T-cell (primary cell): ENCODE results near the gene TTC7B. TPM values are rescaled to one million over a fixed set of nuclear protein-coding genes. Genes with fewer than 3 reads are reported as not detected.

Source experiments
- ATAC-seq, 4 experiments: fragments of 200-7000 bp in 3 of 4; fragments of 150-1000 bp in 1 of 4; cut with Tn5 transposase; replicated peaks in 1 of 4; 1 replicate in 3 of 4; 2 replicates in 1 of 4; pipeline ENCODE4 v1.10.0; 2021; ENCODE audit warnings: moderate library complexity in 3 of 4, mild to moderate bottlenecking in 2 of 4, moderate number of reproducible peaks in 1 of 4
- CTCF ChIA-PET, 2 donors: fragments of 300-600 bp; sonication (Branson Sonifier 250); formaldehyde crosslinking; loops; one replicate each; lab custom pipeline; 2022; ENCODE audit warnings: antibody characterized with exemption in 2 of 2; lab: Charles Lee
- POLR2A ChIA-PET, 2 donors: fragments of 300-600 bp; sonication (Branson Sonifier 250); formaldehyde crosslinking; loops; one replicate each; lab custom pipeline; 2022; ENCODE audit warnings: antibody characterized with exemption in 2 of 2; lab: Charles Lee
- DNase-seq, 35 experiments: peaks; one replicate each; pipeline versions ENCODE4 v3.0.0 to v3.0.0-alpha.2; 2013 to 2023
- H3K27ac ChIP-seq: one replicate; pipeline ENCODE4 v1.5.1; 2013; ENCODE audit warnings: low read length
- H3K27me3 ChIP-seq, 2 experiments: replicated peaks in 1 of 2; 1 replicate in 1 of 2; 2 replicates in 1 of 2; pipeline versions ENCODE4 v1.6.1 to v1.7.0; 2013; ENCODE audit warnings: low read length in 1 of 2, mixed read lengths in 1 of 2; ENCODE audit not compliant: control insufficient read depth in 2 of 2, insufficient read depth in 2 of 2; ENCODE audit errors: extremely low read depth in 1 of 2
- H3K36me3 ChIP-seq, 2 donors: 1 replicate in 1 of 2; 2 replicates in 1 of 2; pipeline versions ENCODE4 v1.6.1 to v1.7.0; 2013; ENCODE audit warnings: low read length in 1 of 2; ENCODE audit not compliant: control insufficient read depth in 2 of 2, insufficient read depth in 1 of 2; ENCODE audit errors: extremely low read depth in 1 of 2
- H3K4me1 ChIP-seq, 2 experiments: 1 replicate in 1 of 2; 2 replicates in 1 of 2; pipeline versions ENCODE4 v1.6.1 to v1.7.0; 2013; ENCODE audit warnings: low read length in 2 of 2, mixed read lengths in 1 of 2; ENCODE audit not compliant: insufficient read depth in 2 of 2, control insufficient read depth in 1 of 2; ENCODE audit errors: extremely low read depth in 1 of 2
- H3K4me3 ChIP-seq, 2 donors: 1 replicate in 1 of 2; 2 replicates in 1 of 2; pipeline versions ENCODE4 v1.5.1 to v1.7.0; 2013; ENCODE audit warnings: mild to moderate bottlenecking in 2 of 2, low read length in 1 of 2, moderate library complexity in 1 of 2; ENCODE audit not compliant: control insufficient read depth in 1 of 2; ENCODE audit errors: extremely low read depth in 1 of 2
- H3K9me3 ChIP-seq: 2 replicates; pipeline ENCODE4 v1.7.0; 2013
- H3K27ac Mint-ChIP-seq, 2 donors: one replicate each; pipeline ENCODE4 v1.8.0; 2020 to 2021; ENCODE audit warnings: mild to moderate bottlenecking in 2 of 2, mixed read lengths in 2 of 2
- H3K27me3 Mint-ChIP-seq, 2 donors: one replicate each; pipeline ENCODE4 v1.8.0; 2021 to 2022; ENCODE audit warnings: mixed read lengths in 2 of 2
- H3K36me3 Mint-ChIP-seq: one replicate; pipeline ENCODE4 v1.8.0; 2021; ENCODE audit warnings: mixed read lengths
- H3K4me1 Mint-ChIP-seq, 3 donors: one replicate each; pipeline ENCODE4 v1.8.0; 2020 to 2022; ENCODE audit warnings: mixed read lengths in 3 of 3, mild to moderate bottlenecking in 1 of 3
- H3K4me3 Mint-ChIP-seq, 3 donors: one replicate each; pipeline ENCODE4 v1.8.0; 2020 to 2022; ENCODE audit warnings: mild to moderate bottlenecking in 3 of 3, mixed read lengths in 3 of 3, moderate library complexity in 3 of 3
- H3K9me3 Mint-ChIP-seq, 3 donors: one replicate each; pipeline ENCODE4 v1.8.0; 2020 to 2022; ENCODE audit warnings: mixed read lengths in 3 of 3
- WGBS: methylation state at CpG from one replicate; pipeline ENCODE4 v1.1.5; 2013; ENCODE audit warnings: missing lambda C conversion rate; ENCODE audit not compliant: insufficient coverage; 5-methylcytosine and 5-hydroxymethylcytosine counted together
- total RNA-seq, 35 experiments: library from RNA in 6 of 35; stranded (reverse) in 6 of 35; fragments of 120-200 nt in 1 of 35; gene quantifications; one replicate each; pipeline versions ENCODE4 v1.2.1 to v1.2.4 and lab custom pipeline; 2013 to 2026

The TTC7B gene
- total RNA-seq, 5 donors from 2014 or later (not counting 1 experiment from before 2014, with no cell fraction given) = 1.5 to 2.6 (median 1.7) TPM

DNA sequence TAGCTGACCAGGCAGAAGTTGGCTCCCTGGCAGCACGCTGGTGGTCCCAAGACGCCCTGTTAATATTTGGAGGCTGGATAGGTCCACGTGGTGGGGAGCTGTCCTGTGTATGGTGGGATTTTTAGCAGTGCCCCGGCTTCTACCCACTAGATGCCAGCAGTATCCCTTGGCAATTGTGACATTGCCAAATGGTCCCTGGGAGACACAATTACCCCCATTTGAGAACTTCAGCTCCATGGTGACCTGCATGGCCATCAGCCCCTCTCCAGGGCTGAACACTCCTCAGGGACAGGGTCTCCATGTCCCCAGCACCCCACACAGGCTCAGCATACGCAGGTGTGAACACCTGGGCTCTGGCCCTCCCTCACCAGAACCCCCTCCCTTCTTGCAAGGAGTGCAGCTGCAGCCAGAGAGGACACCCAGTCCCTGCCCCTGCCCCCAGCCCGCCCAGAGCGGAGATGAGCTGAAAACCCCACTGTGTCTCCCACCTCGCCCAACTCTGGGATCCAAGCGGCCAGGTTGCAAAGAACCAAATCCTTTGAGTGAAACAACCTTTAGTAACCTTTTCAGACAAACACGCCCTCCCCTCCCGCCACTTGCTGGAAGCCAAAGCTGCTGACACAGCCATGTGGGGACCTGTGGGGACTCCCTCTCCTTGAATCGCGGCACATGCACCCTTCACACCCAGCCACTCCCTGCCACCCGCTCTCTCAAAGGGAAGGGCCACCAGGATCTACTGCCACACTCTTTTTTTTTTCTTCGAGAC lies 299.0 kb downstream of the TTC7B start:
- Histone ChIP-seq H3K27ac (no peak overlapping the region), H3K9me3 (no peaks in the 10 kb centered on the region), H3K27me3 (peaks cover 0 to 25% of the 10 kb centered on the region in 2 experiments), H3K4me1 (no peaks in the 10 kb centered on the region), H3K4me3 (no peak overlapping the region), H3K36me3 (no peaks in the 10 kb centered on the region)
- Mint-ChIP-seq H3K36me3 (no peaks in the 10 kb centered on the region), H3K4me1 (no peaks in the 10 kb centered on the region), H3K27me3 (peaks cover 0 to 2% of the 10 kb centered on the region in 2 donors), H3K9me3 (no peaks in the 10 kb centered on the region), H3K4me3 (no peak overlapping the region), H3K27ac (no peak overlapping the region)
- WGBS = 66% methylated on average over 12 of the region's 15 CpGs
- DNase-seq = no peak
- CTCF ChIA-PET = interaction anchor here in 1 of 2 donors (0.6 to 1.0 kb wide), 3 partner anchors 117 to 719 kb away, joined by 3 to 4 read pairs (median 3); no protein-coding TSS in a partner anchor
- ATAC-seq = no peak
- POLR2A ChIA-PET = no interaction called here

DNA sequence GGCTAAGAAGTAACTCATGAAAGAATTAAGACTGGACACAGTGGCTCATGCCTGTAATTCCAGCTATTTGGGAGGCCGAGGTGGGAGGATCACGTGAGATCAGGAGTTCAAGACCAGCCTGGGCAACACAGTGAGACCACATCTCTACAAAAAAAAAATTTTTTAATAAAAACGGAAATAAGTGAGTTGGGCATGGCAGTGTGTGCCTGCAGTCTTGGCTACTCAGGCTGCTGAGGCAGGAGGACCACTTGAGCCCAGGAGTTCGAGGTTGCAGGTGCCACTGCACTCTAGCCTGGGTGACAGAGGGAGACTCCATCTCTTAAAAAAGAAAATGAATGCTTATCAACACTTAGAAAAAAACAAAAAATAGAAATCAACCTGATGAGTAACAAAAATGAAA lies 301.7 kb downstream of the TTC7B start:
- Mint-ChIP-seq H3K9me3 (no peaks in the 10 kb centered on the region), H3K36me3 (no peaks in the 10 kb centered on the region), H3K4me3 (no peak overlapping the region), H3K27me3 (peaks cover 6 to 12% of the 10 kb centered on the region in 2 donors), H3K27ac (no peak overlapping the region), H3K4me1 (peaks cover 0 to under 1% (median 0%) of the 10 kb centered on the region in 3 donors)
- no peaks in the 10 kb centered on the region for H3K36me3 ChIP-seq
- peaks cover 0 to 24% of the 10 kb centered on the region in 2 experiments for H3K27me3 ChIP-seq
- CTCF ChIA-PET = no interaction called here
- DNase-seq (no peak), ATAC-seq (no peak)
- H3K9me3 ChIP-seq = no peaks in the 10 kb centered on the region
- no peak overlapping the region for H3K4me3 ChIP-seq
- POLR2A ChIA-PET = no interaction called here
- no CpG with 5 or more reads among the region's 4 CpGs for WGBS
- H3K27ac ChIP-seq = no peak overlapping the region
- H3K4me1 ChIP-seq = no peaks in the 10 kb centered on the region

DNA sequence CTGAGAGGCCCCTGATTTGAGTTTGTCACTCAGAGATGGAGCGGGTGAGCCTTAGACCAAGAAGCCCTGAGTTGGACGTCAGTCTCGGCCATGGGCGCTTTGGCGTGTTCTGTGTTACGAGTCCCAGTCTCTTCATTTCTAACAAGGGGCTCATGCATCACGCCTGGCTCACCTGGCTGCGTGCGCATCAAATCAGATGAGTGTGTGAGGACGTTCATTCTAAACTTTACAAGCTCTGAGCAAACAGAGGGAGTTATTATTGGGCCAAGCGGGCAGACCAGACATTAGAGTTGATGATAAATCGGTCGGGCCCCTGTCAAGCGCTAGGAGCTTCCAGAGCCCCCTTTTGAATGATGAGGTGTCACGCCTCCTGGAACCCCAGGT lies 302.2 kb downstream of the TTC7B start:
- Histone ChIP-seq H3K36me3 (no peaks in the 10 kb centered on the region), H3K27me3 (peaks cover 0 to 26% of the 10 kb centered on the region in 2 experiments), H3K4me1 (no peaks in the 10 kb centered on the region), H3K4me3 (no peak overlapping the region), H3K27ac (no peak overlapping the region), H3K9me3 (no peaks in the 10 kb centered on the region)
- Mint-ChIP-seq H3K36me3 (no peaks in the 10 kb centered on the region), H3K4me1 (peaks cover 1 to 6% (median 2%) of the 10 kb centered on the region in 3 donors), H3K4me3 (no peak overlapping the region), H3K9me3 (no peaks in the 10 kb centered on the region), H3K27me3 (peaks cover 12 to 18% of the 10 kb centered on the region in 2 donors), H3K27ac (no peak overlapping the region)
- 95% methylated on average over 11 of the region's 15 CpGs for WGBS
- no peak for ATAC-seq
- ChIA-PET POLR2A (no interaction called here), CTCF (no interaction called here)
- DNase-seq = no peak

DNA sequence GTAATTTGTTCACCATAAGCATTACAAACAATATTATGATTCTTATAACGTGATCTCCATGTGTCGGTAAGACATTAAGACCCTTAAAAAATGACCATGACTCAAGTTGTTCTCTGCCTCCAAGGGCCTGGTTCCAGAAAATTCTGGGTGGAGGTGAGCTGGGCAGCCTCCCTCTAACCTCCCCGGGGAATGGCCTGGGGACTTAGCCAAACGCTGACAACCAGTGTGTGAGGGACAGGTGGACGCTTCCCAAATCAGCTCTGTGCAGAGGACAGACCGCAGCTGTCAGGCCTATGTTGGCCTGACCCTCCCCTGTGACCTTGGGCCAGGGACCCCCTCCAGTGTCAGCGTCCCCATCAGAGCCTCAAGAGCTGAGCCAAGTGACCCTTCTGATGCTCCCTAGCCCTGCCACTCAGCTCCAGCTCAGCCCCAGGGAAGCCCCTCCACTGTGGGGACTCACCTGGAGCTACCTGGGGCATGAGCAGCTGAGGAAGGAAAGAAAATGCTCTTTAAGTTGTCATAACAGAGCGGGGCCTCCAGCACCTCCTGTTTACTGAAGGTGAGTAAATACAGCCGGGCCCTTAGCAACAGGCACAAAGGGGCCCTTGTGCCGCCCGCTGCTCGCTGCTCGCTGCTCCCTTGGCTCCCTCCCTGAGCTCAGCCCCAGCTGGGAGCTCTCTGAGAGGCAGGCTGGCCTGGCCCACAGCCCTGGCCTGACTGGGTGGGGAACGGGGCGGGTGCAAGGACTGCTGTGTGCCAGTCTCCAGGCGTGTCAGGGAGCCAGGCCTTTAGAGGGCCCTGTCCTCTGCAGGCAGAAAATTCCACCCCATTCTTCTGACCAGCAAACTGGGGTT lies 302.8 kb downstream of the TTC7B start:
- Histone ChIP-seq H3K4me3 (no peak overlapping the region), H3K36me3 (no peaks in the 10 kb centered on the region), H3K4me1 (no peaks in the 10 kb centered on the region), H3K27ac (no peak overlapping the region), H3K27me3 (peaks cover 0 to 28% of the 10 kb centered on the region in 2 experiments), H3K9me3 (no peaks in the 10 kb centered on the region)
- peaks cover 4 to 10% (median 5%) of the 10 kb centered on the region in 3 donors for H3K4me1 Mint-ChIP-seq
- POLR2A ChIA-PET = no interaction called here
- H3K36me3 Mint-ChIP-seq = no peaks in the 10 kb centered on the region
- peaks cover 16 to 24% of the 10 kb centered on the region in 2 donors for H3K27me3 Mint-ChIP-seq
- H3K4me3 Mint-ChIP-seq = no peak overlapping the region
- CTCF ChIA-PET = no interaction called here
- no peak overlapping the region for H3K27ac Mint-ChIP-seq
- WGBS = 82% methylated on average over 13 of the region's 16 CpGs
- DNase-seq (no peak), ATAC-seq (no peak)
- H3K9me3 Mint-ChIP-seq = no peaks in the 10 kb centered on the region

DNA sequence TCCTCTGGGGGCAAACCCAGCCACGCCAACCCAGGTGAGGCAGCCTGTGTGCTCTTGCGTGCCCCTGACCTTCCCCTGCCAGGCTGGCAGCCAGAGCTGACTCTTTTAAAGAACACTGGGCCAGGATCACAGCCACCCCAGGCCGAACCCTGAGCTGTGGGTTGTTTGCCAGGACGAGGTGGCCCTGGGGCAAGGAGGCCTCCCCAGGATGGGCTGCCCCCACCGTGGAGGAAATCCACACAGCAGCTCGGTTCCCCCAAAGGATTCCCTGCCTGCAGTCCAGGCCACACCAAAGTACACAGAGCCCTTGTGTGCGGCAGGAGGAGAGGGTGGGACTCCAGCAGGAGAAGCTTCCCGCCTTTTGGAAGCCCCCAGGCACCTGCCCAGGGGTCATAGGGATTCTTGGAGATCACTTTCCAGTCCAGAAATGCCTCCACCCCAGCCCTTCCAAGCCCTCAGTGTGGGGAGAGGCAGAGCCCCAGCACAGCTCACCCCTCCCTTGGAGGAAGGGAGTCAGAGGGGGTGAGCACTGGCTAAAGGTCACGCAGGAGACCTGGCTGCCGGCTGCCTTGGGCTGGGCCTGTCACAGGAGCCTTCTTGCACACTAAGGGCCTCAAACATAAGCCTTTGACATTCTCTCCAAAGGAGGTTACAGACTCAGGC lies 303.8 kb downstream of the TTC7B start:
- WGBS = 78% methylated on average over 7 of the region's 10 CpGs
- ChIA-PET POLR2A (no interaction called here), CTCF (no interaction called here)
- H3K9me3 Mint-ChIP-seq = no peaks in the 10 kb centered on the region
- no peak overlapping the region for H3K27ac Mint-ChIP-seq
- DNase-seq (no peak), ATAC-seq (no peak)
- Histone ChIP-seq H3K9me3 (no peaks in the 10 kb centered on the region), H3K27ac (no peak overlapping the region), H3K27me3 (peaks cover 0 to 37% of the 10 kb centered on the region in 2 experiments), H3K4me1 (no peaks in the 10 kb centered on the region), H3K4me3 (no peak overlapping the region), H3K36me3 (no peaks in the 10 kb centered on the region)
- H3K4me3 Mint-ChIP-seq = no peak overlapping the region
- peaks cover 18 to 29% of the 10 kb centered on the region in 2 donors for H3K27me3 Mint-ChIP-seq
- H3K4me1 Mint-ChIP-seq = peaks cover 4 to 10% (median 5%) of the 10 kb centered on the region in 3 donors
- H3K36me3 Mint-ChIP-seq = no peaks in the 10 kb centered on the region

DNA sequence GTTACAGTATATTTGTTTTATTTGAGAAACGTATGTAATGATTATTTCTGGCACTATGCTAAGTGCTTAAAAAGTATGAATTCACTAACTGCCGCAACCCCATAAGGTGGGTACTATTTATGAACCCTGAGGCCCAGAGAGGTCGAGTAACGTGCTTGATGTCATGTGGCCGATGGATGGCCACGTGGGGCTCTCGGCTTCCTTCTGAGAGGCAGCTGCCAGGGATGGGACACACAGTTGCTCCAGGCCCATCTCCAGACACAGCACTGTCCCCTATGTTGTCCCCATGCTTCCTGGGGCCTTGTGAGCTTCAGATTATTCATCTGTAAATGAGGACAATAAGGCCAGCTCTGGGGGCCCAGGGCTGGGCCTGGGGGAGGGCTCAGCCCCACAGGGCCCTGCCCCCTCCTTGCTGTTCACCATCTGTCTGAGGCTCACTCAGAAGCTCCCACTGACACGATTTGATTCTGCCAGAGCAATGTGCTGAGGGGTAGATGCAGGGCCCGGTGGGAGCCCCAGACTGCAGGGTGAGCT lies 304.4 kb downstream of the TTC7B start:
- no peak for DNase-seq
- no peaks in the 10 kb centered on the region for H3K9me3 Mint-ChIP-seq
- Histone ChIP-seq H3K4me1 (no peaks in the 10 kb centered on the region), H3K27me3 (peaks cover 0 to 38% of the 10 kb centered on the region in 2 experiments), H3K4me3 (no peak overlapping the region), H3K27ac (no peak overlapping the region), H3K36me3 (no peaks in the 10 kb centered on the region), H3K9me3 (no peaks in the 10 kb centered on the region)
- H3K27me3 Mint-ChIP-seq = peaks cover 19 to 30% of the 10 kb centered on the region in 2 donors
- H3K4me3 Mint-ChIP-seq = no peak overlapping the region
- WGBS = 87% methylated on average over 8 of the region's 9 CpGs
- H3K27ac Mint-ChIP-seq = no peak overlapping the region
- POLR2A ChIA-PET = no interaction called here
- H3K36me3 Mint-ChIP-seq = no peaks in the 10 kb centered on the region
- CTCF ChIA-PET = no interaction called here
- ATAC-seq = no peak
- H3K4me1 Mint-ChIP-seq = peaks cover 4 to 10% (median 5%) of the 10 kb centered on the region in 3 donors
